HG03565 (cell line): ENCODE data around the gene AURKAIP1.

Source experiments
- ATAC-seq: cut with Tn5 transposase; IDR thresholded peaks from one replicate; pipeline ENCODE4 v1.9.1; 2021; ENCODE audit warnings: mild to moderate bottlenecking, moderate library complexity; ENCODE audit not compliant: unreplicated experiment

AURKAIP1 gene

GRCh38 chr1:1348420-1349255 is 26.4 kb downstream of the AURKAIP1 start:
- peak; percentile 24 for ATAC-seq

- ATAC-seq: no peak
These were observed 27.2 kb downstream of the AURKAIP1 start for GRCh38 chr1:1347663-1348419.

- no peak for ATAC-seq
These were observed 27.9 kb downstream of the AURKAIP1 start for GRCh38 chr1:1347026-1347595.

GRCh38 chr1:1346501-1346890 is 28.5 kb downstream of the AURKAIP1 start:
- ATAC-seq: no peak

GRCh38 chr1:1345860-1346500 is 29.0 kb downstream of the AURKAIP1 start:
- no peak for ATAC-seq

- no peak for ATAC-seq
These were observed 29.6 kb downstream of the AURKAIP1 start for GRCh38 chr1:1345384-1345783.

- no peak for ATAC-seq
These were observed 30.2 kb downstream of the AURKAIP1 start for GRCh38 chr1:1344655-1345361.

GRCh38 chr1:1343811-1344421 is 31.1 kb downstream of the AURKAIP1 start:
- ATAC-seq: no peak

GRCh38 chr1:1342584-1343115 is 32.4 kb downstream of the AURKAIP1 start:
- ATAC-seq: no peak

GRCh38 chr1:1342061-1342562 is 32.9 kb downstream of the AURKAIP1 start:
- no peak for ATAC-seq

GRCh38 chr1:1341549-1342021 is 33.4 kb downstream of the AURKAIP1 start:
- no peak for ATAC-seq

GRCh38 chr1:1340791-1341548 is 34.0 kb downstream of the AURKAIP1 start:
- ATAC-seq: no peak

GRCh38 chr1:1340185-1340584 is 34.8 kb downstream of the AURKAIP1 start:
- ATAC-seq: no peak

GRCh38 chr1:1338278-1338677 is 36.7 kb downstream of the AURKAIP1 start:
- ATAC-seq: no peak

GRCh38 chr1:1337793-1338147 is 37.2 kb downstream of the AURKAIP1 start:
- no peak for ATAC-seq

GRCh38 chr1:1336931-1337792 is 37.8 kb downstream of the AURKAIP1 start:
- no peak for ATAC-seq

- no peak for ATAC-seq
These were observed 38.6 kb downstream of the AURKAIP1 start for GRCh38 chr1:1336446-1336845.

GRCh38 chr1:1335792-1336248 is 39.2 kb downstream of the AURKAIP1 start:
- no peak for ATAC-seq
